OCI-M2 (cell line): ENCODE data around the gene NXPH1.

Experiments
- DNase-seq: peaks from one replicate; lab custom pipeline; 2025; ENCODE audit not compliant: unreplicated experiment; lab: John Stamatoyannopoulos, UW

Gene NXPH1

GRCh38 chr7:8585591-8585990, 152.2 kb downstream of the NXPH1 start:
- DNase-seq = no peak

- DNase-seq = no peak
Measured at GRCh38 chr7:8590225-8590624, 156.8 kb downstream of the NXPH1 start.

GRCh38 chr7:8590791-8591190, 157.4 kb downstream of the NXPH1 start:
- DNase-seq = no peak

DNA sequence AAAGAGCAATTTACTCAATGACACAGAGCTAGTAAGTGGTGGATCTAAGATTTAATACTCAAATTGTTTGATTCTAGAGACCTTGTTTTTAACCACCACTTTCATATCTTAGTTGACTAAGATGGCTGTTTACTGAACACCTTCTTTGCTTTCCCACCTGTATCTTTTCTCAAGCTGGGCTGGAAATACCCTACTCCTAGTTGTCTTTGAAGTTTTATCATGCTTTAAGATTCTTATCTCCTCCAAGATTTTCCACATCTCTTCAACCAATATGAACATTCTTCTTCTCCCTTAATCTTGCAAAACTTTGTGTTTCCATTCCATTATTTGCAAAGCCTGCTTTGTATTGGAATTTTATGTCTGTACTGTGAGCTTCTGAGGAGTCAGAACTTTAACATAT, 157.9 kb downstream of the NXPH1 start:
- no peak for DNase-seq

DNA sequence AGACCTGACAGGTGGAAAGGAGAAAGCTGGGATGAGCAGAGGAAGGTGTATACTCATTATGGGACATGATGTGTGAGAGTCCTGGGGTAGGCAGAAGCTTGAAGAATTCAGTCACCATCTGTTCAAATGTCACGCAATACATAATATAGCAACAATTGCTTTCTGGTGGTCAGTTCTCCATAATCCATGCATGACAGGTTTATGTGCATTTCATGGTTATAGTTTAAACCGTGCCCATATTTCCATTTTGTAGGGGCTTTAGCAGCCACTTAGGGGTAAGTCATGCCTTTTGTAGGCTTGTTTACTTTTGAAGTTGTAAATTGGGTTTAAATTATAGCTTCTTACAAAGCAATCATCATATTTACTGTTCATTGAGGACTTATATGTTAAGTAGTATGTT, 158.8 kb downstream of the NXPH1 start:
- DNase-seq = no peak

DNA sequence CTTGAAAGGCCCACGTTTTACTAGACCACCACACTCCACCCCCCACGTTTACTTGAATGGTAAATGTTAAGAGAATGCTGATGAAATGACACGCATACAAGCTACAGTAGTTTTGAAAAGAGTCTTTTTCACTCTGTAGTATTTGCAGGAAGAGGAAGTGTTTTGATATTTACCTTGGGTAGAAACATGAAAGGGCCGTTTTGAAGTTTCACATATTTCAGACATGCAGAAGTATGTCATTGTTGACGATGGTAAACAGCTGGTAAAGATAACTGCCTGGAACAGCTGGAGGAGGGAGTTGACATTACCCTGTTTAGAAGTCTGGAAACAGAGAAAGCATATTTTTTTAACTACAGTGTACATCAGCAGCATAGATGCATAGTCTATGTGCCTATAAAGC, 160.7 kb downstream of the NXPH1 start:
- no peak for DNase-seq

DNA sequence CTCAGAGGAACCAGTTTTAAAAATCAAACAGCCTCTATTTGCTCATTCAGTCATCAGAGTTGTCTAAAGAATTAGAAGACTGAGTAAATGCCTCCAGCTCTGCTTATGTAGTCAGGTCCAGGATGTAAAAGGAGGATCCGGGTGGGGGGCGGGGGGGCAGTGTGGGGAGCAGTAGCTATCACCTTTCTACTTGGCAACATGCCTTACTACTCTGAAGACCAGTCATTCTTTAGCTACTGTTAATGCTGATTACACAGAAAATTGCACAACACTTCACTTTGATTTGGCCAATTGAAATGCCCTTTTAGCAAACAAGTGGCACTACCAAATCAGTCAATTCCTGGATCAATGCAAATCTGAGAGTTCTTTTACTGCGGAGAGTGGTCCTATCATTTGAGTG, 164.2 kb downstream of the NXPH1 start:
- no peak for DNase-seq

DNA sequence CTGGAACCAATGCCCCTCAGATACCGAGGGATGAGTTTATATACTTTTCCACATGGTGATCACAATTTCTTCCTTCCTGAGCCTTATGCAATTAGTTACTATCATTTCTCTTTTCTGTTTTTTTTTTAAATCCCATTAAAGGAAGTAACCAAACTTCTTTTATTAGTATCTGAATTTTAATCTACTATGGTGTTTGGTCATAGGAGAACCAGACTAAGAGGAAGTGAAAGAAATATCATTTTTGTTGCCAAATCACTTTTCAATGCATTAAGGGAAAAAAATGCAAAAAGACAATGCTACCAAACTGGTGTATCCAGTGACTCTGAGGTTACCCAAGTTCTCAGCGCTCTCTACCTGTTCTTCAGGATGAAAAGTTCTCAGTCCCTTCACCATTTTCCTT, 167.7 kb downstream of the NXPH1 start:
- no peak for DNase-seq

DNA sequence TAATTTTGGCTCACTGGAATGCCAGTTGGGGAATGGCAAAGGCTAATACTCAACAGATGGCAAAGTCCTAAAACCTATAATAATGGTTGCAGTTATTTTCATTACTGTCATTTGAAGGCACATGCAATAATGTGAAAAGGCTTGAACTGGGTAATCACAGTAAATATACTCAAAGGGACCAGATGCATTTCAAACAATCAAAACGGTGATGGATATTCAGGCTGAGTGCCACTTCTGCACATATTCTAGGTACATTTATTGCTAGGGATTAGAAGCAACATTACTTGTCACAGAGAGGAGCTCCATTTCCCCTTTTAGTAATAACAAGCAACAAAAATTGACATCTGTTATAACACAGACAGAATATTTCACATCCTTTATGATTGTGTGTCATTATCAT, 171.8 kb downstream of the NXPH1 start:
- no peak for DNase-seq

DNA sequence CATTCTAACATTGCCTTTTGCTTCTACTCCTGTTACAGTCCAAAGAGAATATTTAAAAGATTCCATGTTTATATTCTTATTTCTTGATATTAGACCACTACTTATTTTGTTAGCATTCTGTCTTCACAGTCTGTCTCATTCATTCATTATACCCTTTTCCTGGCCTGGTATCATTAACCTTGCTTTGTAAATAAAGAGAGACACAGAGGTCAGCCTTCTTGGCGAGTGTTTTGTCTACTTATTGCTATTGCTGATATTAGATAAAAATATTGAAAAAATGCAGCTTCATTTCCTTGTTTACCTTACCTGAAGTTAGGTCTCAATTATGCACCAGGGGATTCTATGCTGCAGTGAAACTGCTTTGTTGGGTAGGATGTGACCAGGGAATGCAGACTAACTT, 179.2 kb downstream of the NXPH1 start:
- DNase-seq = no peak

- DNase-seq = no peak
Measured at GRCh38 chr7:8613191-8613590, 179.8 kb downstream of the NXPH1 start.

DNA sequence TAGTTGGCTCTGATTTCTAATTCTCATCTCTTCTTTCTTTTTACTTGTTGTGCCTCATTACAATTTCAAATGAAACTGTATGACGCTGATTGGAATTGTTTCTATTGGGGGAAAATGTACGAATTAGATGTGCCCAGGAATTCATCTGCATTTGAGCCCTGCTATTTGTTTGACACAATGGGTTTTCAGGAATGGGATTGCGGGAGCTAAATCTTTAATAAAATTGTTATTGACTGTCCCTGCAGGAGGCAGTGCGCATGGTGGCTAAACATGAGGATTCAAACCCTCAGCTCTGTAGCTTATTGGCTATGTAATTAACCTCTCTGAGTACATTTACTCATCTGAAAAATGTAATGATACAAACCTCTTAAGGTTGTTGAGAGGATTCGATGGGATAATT, 181.6 kb downstream of the NXPH1 start:
- no peak for DNase-seq

- no peak for DNase-seq
Measured at GRCh38 chr7:8618441-8619070, 185.1 kb downstream of the NXPH1 start.

- DNase-seq = no peak
Measured at GRCh38 chr7:8620169-8620568, 186.8 kb downstream of the NXPH1 start.

- no peak for DNase-seq
Measured at GRCh38 chr7:8625612-8626011, 192.2 kb downstream of the NXPH1 start.

DNA sequence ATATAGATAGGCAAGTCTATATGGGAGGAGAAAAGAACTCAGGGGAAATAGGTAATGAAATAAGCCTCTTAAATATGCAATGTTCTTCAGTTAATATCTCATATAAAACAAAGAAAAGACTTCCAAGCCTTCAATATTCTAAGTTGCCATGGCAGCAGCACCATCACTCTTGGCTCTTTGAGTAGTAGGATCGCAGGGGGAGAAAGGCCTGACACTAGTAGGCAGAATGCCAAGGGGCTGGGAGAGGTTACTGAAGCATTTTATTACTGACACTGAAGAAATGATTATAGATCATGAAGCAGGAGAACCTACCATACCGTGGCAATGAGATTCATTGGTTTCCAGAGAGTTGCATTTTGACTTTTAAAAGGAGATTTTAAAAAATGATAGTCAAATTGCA, 193.9 kb downstream of the NXPH1 start:
- no peak for DNase-seq

GRCh38 chr7:8628656-8629055, 195.2 kb downstream of the NXPH1 start:
- no peak for DNase-seq

- DNase-seq = no peak
Measured at GRCh38 chr7:8629504-8629903, 196.1 kb downstream of the NXPH1 start.

DNA sequence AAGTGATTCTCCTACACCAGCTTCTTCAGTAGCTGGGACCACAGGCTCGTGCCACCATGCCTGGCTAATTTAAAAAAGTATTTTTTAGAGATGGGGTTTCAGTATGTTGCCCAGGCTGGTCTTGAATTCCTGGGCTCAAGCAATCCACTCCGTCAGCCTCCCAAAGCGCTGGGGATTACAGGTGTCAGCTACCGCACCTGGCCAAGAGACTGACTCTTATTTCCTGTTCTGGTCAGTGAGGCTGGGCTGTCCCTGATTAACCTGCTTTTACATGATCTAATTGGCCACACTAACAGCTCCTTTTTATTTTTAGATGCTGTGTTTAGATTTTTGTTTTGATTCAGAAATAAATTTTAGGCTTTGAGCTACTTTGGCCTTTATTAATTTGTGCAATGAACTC, 203.9 kb downstream of the NXPH1 start:
- no peak for DNase-seq

- no peak for DNase-seq
Measured at GRCh38 chr7:8638076-8638475, 204.7 kb downstream of the NXPH1 start.

GRCh38 chr7:8639668-8640067, 206.3 kb downstream of the NXPH1 start:
- DNase-seq = no peak

DNA sequence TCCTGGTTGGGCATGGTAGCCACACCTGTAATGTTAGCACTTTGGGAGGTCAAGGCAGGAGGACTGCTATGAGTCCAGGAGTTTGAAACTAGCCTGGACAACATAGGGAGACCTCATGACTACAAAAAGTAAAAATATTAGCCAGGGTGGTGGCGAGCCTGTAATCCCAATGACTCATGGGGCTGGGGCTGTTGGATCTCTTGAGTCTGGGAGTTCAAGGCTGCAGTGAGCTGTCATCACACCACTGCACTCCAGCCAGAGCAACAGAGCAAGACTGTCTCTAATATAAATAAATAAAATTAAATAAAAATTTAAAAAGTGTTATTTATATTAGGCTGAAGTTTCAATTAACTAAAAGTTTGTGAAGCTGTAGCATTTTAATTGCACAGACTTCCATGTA, 207.3 kb downstream of the NXPH1 start:
- no peak for DNase-seq

GRCh38 chr7:8668627-8669500, 235.5 kb downstream of the NXPH1 start:
- DNase-seq = no peak
